HG02981 (cell line): ENCODE results near the gene CIAO2B.

Experiments used
- ATAC-seq: cut with Tn5 transposase; IDR thresholded peaks from one replicate; pipeline ENCODE4 v1.9.1; 2021; ENCODE audit warnings: mild to moderate bottlenecking, moderate library complexity; ENCODE audit not compliant: unreplicated experiment

CIAO2B gene

GRCh38 chr16:66921729-66922450 lies 12.3 kb downstream of the CIAO2B start:
- ATAC-seq: no peak

GRCh38 chr16:66920924-66921680 lies 13.1 kb downstream of the CIAO2B start:
- no peak for ATAC-seq

GRCh38 chr16:66920299-66920590 lies 14.0 kb downstream of the CIAO2B start:
- ATAC-seq: no peak

GRCh38 chr16:66919569-66920298 lies 14.5 kb downstream of the CIAO2B start:
- no peak for ATAC-seq

GRCh38 chr16:66918803-66919568 lies 15.2 kb downstream of the CIAO2B start, which contains the start of gene CDH16:
TSS of gene CDH16 (minus strand) at chr16:66918885. CDS start at chr16:66918065, 820 bp downstream.
- ATAC-seq: no peak

- no peak for ATAC-seq
Observed at GRCh38 chr16:66918355-66918754, 15.8 kb downstream of the CIAO2B start.

GRCh38 chr16:66917741-66918140 lies 16.5 kb downstream of the CIAO2B start:
- ATAC-seq: no peak

GRCh38 chr16:66916518-66916917 lies 17.7 kb downstream of the CIAO2B start:
- no peak for ATAC-seq

- no peak for ATAC-seq
Observed at GRCh38 chr16:66915041-66915440, 19.2 kb downstream of the CIAO2B start.

GRCh38 chr16:66914541-66914940 lies 19.7 kb downstream of the CIAO2B start:
- no peak for ATAC-seq

- no peak for ATAC-seq
Observed at GRCh38 chr16:66913711-66914110, 20.5 kb downstream of the CIAO2B start.

- ATAC-seq: no peak
Observed at GRCh38 chr16:66913081-66913480, 21.1 kb downstream of the CIAO2B start.

GRCh38 chr16:66911801-66912200 lies 22.4 kb downstream of the CIAO2B start:
- no peak for ATAC-seq

- ATAC-seq: no peak
Observed at GRCh38 chr16:66911112-66911511, 23.1 kb downstream of the CIAO2B start.

- no peak for ATAC-seq
Observed at GRCh38 chr16:66910175-66910940, 23.8 kb downstream of the CIAO2B start.

- ATAC-seq: no peak
Observed at GRCh38 chr16:66908762-66909559, 25.2 kb downstream of the CIAO2B start.

GRCh38 chr16:66908116-66908515 lies 26.1 kb downstream of the CIAO2B start:
- no peak for ATAC-seq

- ATAC-seq: no peak
Observed at GRCh38 chr16:66906916-66907836, 27.0 kb downstream of the CIAO2B start.
